HG02981 (cell line): Measurements from ENCODE around the gene ITPR3.
A peak's percentile ranks its signal among the peaks of the same experiment; 100 is the strongest.

ENCODE experiments used
- ATAC-seq: cut with Tn5 transposase; IDR thresholded peaks from one replicate; pipeline ENCODE4 v1.9.1; 2021; ENCODE audit warnings: mild to moderate bottlenecking, moderate library complexity; ENCODE audit not compliant: unreplicated experiment

Gene ITPR3

DNA sequence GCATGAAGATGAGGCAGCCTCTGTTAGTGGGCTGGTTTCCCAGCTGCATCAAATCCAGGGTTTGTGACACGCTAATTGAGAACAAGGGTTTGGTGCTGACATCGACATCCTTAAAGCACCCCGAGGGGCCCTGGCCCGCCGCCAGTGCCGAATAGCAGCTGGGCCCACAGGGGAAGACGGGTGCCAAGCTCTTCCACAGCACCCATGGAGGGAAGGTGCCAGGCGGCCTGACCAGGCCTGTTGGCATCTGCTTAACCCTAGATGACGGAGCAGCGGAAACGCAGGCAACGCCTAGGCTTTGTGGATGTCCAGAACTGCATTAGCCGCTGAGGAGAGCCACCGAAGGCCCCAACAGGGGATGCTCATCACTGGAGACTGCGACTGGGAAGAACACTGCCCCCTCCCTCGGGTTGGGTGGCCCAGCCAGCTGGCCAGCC is 74.3 kb downstream of the ITPR3 start:
- no peak for ATAC-seq

DNA sequence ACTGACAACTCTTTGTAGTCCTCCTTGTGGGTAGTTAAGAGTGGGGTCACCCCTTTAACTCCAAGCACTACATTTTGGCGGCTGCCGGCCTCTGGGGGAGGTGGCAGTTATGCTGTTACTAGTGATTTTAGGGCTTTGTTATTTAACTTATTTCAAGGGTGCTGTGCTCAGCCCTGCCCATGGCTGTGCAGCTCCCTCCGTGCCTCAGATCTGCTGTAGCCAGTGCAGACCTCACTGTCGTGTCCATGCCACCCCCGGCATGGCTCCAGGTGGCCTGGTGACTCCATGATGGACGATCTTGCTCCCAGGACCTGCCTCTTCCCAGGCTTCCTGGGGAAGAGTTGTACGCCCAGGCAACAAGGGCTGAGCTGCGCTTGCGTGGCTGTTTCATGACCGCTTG is 75.0 kb downstream of the ITPR3 start:
- no peak for ATAC-seq

DNA sequence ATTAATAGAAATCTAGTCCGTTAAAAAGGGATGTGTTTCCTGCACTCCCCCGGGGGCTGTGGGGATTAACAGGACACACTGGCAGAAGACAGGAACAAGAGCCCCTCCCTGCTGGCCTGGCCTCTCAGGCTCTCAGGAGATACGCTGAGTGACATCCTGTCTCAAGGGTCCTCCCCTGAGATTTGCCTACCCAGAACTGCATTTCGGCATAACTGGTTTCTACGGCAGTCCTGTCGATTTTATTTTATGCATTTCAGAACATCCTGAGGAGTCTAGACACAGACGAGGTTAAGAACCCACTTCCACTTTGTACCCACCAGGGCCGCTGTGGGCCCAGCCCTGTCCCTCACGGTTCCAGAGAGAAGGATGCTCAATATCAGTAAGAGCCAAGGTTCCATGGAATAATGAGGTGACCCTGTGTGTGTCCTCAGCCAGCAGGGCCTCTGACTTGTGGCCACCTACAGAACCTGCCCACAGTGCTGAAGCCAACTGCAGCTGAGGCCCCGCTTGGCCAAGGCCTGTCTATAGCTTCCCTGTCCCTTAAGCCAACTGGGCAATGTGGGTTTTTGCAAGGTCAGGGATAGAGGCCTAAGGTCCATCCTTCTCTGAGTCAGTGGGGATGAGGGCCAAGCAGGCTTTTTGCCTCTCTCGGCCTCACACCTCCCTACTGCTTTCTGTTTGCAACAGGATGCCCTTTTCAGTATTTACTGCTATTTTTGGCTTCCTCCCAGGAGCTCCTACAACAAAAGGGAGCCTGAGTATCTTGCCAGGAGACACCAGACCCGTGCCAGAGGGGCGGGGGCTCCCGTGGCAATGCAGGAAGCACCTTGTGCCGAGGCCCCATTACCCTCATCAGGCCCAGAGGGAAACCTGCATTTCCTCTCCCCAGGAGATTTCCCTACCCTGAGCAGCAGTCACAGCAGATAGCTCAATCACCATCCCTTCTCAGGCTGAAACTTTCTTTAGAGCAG is 75.7 kb downstream of the ITPR3 start:
- no peak for ATAC-seq

DNA sequence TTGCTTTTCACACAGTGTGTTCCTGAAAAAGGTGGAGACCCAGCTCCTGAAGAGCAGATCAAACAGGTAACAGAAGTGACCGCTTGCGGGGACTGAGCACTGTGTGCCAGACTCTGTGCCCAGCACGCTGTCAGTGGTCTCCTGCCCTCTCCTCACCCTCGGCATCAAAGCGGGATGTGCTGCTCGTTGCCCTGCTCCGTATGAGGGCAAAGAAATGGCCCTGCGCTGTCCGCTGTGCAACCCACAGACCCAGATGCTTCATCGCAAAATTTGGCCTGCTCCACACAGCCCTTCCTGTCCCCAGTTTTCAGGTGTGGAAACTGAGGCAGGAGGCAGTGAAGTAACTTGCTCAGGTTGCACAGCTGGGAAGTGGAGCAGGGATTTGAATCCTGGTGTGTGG is 76.7 kb downstream of the ITPR3 start:
- ATAC-seq: no peak

DNA sequence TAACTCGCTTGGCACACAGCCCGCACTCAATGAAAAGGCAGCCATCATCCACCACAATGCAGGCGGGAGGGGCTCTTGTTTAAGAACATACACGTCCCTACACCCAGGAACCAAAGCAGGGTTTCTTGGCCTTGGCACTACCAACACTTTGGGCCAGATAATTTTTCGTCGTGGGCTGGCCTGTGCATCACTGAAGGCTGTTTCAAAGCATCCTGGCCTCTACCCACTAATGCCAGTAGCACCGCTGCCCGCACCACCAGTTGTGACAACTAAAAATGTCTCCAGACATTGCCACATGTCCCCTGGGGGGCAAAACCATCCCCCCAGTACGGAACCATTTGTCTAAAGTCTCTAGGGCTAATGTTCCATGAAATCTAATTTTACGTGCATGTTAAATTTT is 77.4 kb downstream of the ITPR3 start:
- ATAC-seq: no peak

DNA sequence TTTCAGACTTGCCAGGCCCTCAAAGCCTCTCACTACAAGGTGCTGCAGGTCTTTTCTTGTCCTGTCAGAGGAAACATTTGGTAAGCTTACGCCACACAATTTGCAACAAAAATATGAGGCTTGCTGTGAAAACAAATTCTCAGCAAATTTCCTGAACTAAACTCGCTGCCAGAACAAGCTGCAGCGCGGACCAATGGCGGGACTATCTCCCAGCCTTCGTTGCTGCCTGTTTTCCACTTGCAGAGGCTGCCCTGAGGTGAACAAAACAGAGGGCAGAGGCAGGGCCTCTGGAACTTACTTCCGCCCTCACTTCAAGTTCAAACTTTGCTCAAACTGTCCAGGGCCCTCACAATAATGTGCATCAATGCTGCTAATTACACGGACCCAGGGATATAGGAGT is 78.0 kb downstream of the ITPR3 start:
- ATAC-seq: no peak

DNA sequence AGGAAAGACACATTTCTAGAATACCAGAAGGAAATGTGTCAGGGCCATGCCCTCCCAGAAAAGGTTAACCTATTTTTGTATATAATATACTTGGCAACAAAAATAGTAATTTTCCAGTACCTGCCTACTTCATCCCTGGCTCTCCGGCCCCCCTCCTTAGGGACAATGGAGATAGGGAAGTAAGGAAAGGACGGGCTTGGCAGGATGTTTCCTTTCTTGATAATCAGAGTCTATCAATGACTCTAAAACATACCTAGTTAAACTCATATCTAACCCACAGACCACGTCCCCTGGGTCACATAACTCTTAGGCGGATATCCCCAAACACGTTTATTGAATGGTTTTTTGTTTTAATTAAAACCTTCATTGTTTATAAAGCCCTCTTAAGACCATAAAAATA is 78.6 kb downstream of the ITPR3 start:
- no peak for ATAC-seq

DNA sequence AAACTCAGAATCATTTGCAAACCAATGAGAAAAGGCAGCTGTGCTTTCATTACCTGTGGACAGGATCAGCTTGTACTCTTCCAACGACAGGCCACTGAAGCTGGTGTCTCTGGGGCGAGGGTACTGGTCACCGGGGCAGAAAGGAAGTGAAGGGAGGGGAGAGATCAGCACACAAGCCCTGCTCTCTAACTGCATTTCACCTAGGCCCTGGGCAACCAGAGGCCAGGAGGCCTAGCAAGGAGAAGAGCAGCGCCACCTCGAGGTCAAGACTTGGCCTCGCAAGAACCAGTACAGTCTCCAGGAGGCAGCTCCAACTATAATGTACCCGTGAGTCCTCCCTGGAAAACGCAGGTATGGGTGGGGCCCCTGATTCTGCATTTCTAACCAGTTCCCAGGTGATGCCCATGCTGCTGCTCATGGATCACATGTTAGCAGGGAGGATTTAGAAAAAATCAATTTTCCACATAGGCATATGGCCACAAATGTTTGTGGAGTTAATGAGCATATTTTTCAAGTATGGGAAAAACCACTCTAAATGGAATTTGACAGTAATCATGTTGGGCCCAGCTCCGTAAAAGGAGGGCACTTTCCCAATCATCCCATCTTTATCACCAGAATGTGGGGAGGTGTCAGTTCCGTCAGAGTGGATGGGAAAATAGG is 79.4 kb downstream of the ITPR3 start:
- peak; percentile 61 for ATAC-seq

DNA sequence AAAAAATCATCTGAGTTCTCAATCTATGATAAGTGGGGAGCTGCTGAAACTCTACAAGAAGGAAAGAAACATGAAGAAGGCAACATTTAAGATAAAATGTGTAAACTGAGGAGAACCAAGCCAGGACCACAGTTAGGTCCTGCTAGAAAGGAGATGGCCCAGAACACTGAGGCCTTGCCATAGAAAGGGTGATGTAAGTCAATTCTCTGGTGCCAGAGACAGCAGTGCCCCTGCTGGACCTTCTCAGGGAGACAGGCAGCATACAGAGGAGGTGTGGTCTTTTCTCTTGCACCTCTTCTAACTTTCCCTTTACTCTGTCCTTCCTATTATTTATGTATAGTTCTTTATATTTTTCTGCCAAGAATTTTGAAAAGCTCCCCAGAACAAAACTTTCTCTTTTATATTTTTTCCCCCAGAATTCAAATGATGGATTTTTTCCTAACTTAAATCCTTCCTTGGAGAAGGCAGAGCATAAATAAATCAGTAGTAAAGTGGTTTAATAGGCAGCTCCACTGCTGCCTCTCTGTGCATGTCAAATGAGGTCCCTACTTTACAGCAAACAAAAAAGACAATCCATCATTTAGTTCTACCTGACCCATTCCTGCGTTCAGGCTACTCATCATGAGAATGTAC is 81.3 kb downstream of the ITPR3 start:
- no peak for ATAC-seq

DNA sequence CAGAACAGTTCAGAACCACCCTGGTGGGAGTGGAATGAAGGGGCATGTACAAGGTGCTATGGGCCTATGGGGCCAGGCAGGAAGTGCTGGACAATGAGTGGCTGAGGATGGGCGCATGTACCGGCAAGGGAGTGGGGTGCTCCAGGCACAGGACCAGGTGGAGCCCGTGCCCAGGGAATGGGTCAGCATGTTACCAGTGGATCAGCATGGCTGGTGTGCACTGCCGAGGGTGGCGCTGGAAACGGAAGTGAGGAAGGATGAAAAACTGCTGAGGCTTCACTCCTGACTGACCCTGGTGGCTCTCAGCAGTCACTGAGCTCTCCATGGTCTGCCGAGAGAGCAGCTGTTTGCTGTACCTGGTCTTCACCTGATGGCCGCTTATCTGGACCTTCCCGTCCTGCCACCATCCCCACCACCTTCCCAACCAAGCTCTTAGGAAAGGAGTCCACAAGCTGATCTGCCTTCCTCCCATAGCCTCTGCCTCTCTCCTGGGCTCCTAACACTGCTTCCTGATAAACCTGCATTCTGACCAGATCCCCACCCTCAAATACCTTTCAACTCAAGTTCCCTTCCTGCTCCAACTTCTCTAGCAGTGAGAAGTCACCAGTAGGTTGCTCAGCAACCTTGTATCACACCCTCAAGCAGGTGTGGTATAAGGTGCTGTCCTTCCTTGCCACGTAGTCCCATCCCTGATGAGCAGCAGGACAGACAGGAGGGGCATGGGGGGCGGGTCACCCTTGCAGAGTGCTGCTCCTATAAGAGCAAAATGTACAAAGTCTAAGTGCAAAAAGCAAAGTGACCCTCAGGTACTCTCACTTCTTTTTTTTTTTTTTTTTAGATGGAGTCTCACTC is 83.3 kb downstream of the ITPR3 start:
- ATAC-seq: no peak

DNA sequence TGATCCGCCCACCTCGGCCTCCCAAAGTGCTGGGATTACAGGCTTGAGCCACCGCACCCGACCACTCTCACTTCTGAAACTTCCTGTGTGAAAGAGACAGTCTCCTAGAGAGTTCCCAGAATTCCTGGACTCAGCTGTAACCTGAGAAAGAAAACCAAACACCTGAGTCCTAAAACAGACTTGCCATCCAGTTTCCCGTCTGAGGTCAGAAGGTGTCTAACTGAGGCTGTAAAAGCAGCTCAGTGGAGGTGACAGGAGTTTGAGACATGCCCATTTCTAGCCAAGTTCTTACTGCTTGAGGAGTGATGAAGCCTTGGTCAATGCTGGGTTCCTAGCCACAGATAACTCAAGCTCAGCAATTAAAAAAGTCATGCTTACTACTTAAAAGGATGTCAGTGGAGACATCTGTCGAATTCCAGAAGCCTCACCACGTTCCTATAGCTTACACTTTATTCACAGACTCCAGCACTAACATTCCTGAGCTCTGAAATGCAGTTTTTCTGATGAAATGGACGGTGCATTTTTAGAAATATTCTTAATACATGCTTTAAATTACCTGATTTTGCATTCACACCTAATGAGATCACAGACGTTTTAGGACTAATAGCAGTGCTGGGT is 84.3 kb downstream of the ITPR3 start:
- no peak for ATAC-seq

DNA sequence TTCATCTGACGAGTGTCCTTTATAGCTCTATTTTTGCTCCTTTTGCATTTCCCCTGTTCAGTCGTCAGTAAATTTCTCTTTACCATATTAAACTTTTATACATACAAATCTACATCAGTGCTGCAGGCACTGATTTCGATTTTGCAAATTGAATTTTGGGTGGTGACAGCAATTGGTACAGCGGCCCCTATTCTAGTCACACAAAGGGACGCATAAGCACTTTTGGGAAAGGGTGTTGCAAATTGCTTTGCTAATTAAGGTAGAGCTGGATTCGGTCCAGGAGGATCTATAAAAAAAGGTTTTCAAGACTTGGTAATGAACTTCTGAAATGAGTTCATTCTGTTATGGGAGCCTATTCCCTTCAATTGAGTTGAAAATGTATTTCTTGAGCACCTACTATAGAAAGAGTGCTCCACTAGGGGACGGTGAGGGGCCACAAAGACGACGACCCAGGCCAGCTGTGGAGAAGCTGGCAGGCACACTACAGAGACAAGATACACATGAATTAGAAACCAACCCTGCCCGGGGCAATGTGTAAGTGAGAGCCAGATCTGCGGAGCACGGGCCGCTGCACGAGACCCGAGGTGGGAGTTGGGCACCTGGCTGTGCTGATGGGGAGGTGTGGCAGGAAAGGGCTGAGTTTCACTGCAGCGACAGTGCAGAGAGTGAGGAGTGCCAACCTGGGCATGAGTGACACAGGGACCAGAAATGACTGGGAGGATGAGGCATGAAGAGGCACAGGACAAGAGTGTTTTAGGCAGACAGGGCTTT is 85.0 kb downstream of the ITPR3 start:
- ATAC-seq: no peak

DNA sequence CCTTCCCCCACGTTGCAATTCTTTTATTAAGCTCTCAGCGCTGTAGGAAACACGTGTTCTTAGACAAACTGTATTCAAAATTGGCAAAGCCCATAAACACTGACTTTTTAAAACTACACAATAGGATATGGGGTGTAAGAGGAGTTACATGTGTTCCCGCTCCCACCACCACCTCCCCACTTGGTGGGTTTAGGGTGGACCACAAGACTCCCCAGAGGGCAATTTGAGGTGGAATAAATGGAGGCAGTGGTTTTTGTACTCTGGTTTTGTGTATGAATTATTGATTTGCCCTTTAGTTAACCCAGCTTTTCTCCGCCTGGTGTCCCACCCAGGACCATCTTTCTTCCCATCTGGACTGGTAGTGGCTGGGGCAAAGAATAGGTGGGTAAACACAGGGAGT is 86.6 kb downstream of the ITPR3 start:
- no peak for ATAC-seq

DNA sequence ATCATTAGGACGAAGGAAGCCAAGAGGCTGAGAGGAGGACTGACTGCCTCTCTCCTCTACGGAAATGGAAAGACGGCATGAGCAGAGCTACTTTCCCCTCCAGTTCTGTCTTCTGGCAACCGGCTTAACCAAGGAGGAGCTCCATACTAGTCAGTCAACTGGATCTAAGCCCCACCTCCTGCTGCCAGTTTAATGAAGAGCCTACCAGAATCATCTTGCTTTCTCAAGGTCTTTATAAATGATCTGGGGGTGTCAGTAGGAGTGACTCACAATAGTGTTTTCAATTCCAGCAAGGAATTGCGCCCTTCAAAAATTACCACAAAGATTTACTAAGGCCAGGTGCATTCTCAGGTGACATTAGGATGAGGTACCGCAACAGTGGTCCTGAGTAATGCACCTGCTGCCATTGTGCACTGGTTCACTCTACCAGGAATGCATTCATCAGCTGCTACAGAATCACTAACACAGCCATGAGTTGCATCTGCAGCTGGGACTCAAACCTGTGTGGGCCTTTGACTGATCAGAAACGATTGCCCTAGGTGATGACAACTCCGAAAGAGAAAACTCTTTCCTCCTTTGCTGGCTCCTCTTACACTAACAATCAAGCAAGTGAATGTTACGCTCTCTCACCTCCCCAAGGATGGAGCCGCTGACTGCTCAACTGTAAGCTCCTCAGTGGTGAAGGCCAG is 87.5 kb downstream of the ITPR3 start:
- no peak for ATAC-seq

DNA sequence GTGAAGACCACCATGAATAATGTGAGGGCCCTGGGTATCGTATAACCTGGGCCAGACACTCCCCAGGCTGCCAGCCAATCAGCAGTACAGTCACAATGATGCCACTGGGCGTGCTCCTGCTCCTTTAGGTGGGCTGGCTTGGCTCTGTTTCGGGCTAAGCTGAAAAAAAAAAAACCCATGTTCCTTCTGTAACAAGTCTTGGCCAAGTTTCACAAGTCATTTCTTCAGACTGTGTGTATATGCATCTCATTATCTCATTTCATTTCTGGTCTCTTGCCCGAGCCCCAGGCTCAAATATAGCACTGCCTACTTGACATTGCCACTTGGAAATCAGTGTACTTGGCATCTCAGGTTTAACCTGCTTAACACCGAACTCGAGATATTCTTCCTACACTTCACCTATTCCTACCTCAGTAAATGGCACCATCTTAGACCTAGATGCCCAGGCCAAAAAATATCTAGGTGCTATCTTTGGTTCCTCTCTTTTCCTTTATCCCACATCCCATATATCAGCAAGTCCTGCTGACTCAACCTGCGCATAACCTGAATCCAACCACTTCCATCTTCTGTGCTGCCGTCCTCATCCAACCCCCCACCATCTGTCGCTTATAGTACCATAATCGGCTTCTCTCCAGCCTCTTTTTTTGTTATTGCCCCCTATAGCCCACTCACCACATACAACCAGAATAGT is 88.6 kb downstream of the ITPR3 start:
- no peak for ATAC-seq

DNA sequence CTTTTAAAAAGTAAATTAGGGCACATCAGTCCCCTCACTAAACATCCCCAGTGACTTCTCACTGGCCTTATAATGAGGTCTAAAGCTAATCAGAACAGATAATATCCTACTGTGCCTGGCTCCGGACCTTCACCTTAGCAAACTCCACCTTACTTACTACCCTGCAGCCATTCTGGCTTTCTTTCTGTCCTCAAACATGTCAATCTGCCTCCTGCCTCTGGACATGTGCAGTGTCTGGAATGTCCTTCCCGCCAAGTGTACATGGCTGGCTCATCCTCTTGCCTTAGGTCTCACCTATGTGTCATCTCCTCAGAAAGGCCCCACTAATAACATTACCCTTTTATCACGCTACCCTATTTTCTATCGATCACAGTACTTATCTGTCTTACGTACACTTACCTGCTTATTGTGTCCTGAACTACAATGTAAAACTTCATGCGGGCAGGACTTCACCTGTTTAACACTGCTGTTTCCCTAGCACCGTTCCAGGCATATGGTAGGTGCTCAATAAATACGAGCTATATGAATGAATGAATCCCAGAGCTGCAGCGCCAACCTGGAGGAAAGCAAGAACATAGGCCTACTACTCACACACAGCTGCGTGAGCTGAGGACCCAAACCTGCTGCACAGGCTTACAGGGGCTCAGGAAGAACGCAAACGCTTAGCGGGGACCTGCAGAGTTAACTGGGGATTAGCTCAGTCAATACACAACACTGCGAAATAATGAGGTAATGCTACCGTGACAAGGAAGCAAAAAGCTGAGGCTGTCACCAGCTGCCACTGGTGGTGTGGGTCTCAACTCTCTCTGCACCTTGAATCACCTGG is 89.4 kb downstream of the ITPR3 start:
- ATAC-seq: no peak
